NCI-H146 (cell line): ENCODE results near the gene ANKS1B.
"Not testable (repeated sequence)": the region's sequence is repeated elsewhere in the genome, so short reads cannot be mapped to it uniquely, and the experiment has no call there.

Experiments used
- DNase-seq: peaks from one replicate; lab custom pipeline; 2025; lab: John Stamatoyannopoulos, UW

ANKS1B gene

GRCh38 chr12:99374023-99374422 lies 610.7 kb downstream of the ANKS1B start:
- no peak for DNase-seq

GRCh38 chr12:99372257-99372920 lies 612.3 kb downstream of the ANKS1B start:
- no peak for DNase-seq

GRCh38 chr12:99370421-99371138 lies 614.2 kb downstream of the ANKS1B start:
- DNase-seq = no peak

DNA sequence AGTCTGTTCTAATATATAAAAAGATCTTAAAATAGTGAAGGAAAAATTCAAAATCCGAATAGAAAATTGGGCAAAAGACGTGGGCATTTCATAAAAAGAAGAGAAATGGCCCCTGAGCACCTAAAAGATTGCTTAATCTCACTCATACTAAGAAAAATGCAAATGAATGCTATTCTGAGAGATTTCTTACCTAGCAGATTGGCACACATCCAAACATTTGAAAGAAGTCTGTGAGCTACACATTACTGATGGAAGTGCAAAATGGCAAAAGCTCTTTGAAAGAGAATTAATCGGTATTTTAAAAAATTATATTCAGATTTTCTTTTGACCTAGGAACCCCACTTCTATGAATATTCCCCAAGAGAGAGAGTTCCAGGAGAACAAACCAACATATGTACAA lies 617.6 kb downstream of the ANKS1B start:
- DNase-seq = no peak

GRCh38 chr12:99352269-99352668 lies 632.5 kb downstream of the ANKS1B start:
- DNase-seq = no peak

GRCh38 chr12:99343960-99344359 lies 640.8 kb downstream of the ANKS1B start:
- DNase-seq = no peak

DNA sequence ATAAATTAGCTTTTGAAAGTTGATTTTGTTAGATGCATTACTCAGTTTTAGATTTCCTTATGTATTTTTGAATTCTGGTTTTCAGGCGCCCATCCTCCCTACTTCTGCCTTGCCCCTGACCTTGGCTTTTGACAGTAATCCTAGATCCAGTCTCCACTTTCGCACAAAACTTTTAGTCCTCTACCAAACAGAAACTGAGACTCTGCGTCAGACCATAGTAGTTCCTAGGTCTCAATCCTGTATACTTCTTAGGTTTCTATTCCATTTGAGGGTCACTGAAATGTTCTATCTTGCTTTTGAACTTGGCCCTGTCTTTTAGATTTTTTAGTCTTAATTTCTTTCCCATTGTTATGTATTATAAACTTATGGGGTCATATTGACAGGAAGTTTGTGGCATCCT lies 645.1 kb downstream of the ANKS1B start:
- no peak for DNase-seq

DNA sequence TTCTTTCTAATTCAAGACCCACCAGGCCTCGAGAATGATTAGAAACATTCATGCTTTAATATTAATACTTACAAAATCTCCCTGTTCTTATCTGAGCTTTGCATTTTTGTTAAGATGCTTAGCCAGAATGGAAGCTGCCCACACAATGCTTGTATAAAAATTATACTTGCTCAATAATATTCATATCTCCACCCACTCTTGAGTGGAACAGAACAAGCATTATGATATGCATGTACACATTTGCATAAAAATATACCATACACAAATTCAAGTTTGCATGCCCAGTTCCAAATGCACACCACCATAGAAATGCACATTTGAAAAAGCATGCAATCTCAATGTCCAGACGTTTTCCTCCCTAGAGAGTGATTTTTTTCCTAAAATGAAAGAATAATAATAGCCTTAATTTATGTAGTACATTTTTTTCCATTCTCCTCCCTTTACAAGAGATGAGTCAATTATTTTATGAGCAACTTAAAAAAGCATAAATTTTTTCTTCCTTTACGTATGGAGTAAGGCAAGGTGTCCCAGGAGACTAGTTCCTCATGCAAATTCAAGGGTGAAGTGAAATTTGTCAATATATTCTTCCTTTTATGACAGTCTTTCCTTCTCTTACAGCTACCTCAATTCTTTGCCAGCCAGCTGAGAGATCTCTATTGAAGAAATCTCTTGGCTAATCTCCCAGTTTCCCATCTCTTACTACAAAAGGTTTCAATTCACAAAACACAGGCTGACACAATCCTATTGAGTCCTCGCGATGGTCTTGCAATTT lies 650.3 kb downstream of the ANKS1B start:
- no peak for DNase-seq

GRCh38 chr12:99332936-99333591 lies 651.7 kb downstream of the ANKS1B start:
- DNase-seq = no peak

DNA sequence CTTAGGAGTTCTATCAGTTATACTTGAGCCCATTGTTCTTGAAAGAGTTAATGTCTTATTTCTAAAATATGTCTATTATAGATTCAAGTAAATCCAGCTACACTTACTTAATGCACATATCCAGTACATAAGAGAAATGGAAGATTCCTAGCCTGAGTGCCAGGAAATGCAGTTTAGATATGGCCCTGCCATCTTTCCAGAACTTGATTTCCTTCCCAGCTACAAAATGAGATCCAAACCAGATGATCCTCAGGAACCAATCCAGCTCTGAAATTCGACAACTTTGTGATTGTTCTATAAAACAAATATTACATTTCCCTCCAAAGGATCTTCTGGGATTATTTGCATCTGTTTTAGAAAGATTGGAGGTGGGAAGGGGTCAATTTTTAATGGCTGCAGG lies 654.5 kb downstream of the ANKS1B start:
- DNase-seq = no peak

- DNase-seq = not testable (repeated sequence)
Measured at GRCh38 chr12:99321210-99321609, 663.5 kb downstream of the ANKS1B start.

DNA sequence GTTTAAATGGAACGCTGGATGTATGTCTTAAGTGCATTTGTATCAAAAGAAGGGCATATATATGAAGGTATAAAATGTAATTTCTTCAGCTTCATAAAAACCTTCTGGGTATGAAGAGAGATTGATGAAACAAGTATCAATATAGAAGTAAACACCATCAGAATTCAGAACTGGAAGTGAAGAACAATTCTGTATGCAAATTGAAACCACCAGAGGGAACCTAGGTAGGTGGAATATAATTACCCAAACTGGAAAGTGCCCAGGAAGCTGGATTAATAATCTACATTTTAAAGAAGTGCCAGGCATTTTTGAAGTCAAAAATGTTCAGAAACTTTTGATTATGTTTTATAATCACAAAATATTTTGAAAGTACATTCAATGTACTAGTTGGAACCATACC lies 673.4 kb downstream of the ANKS1B start:
- DNase-seq = no peak

DNA sequence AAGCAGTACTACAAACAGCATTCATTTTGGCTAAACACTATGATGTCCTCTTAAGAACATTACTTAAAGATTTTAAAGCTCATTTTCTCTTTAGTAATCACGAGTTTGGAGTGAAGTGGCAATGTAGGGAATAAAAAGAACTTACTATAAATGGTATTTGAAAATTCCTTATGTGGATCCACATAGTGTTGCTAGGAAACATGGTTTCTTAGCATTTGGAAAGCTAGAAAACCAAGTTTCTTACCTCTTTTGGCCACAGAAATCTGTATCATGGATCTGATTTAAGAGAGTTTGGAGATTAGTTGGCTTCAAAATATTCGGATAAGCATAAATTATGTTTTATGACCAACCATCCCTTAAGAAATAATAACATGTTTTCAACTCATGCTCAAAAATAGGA lies 674.9 kb downstream of the ANKS1B start:
- no peak for DNase-seq

DNA sequence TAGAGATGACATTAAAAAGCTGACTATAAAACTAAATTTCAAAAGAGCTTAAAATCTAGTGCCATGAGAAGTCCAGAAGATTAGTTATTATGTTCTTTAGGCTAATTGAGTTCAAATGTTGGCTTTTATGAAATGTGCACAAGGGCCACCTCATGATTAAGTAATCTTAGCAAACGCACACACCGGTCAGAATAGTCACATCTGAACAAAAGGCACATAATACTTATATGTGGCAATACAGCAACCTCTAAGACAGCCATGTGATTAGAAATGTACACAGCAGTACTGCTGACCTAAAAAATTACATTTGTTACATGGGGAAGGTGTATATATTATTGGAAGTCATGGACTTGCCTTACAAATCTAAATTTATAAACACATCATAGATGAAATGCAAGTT lies 681.9 kb downstream of the ANKS1B start:
- DNase-seq = no peak

- no peak for DNase-seq
Measured at GRCh38 chr12:99287136-99287535, 697.6 kb downstream of the ANKS1B start.

DNA sequence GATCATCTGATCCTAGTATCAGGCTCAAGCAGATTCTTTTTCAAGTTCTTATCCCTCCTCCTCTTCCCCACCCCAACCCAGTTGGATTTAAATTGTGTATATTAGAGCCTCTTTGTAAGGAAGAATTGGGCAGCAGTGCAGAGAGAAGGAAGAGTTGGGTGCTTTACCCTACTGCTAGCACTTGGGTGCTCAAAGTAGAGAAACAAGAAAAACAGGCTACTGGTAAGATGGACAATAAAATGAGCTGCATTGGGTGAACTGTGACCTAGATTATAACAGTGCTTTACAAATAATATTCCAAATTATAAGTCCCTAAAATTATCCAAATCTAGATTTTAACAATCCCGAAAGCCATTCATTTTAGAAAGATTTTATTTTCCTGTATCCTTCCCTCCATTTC lies 700.6 kb downstream of the ANKS1B start:
- no peak for DNase-seq

DNA sequence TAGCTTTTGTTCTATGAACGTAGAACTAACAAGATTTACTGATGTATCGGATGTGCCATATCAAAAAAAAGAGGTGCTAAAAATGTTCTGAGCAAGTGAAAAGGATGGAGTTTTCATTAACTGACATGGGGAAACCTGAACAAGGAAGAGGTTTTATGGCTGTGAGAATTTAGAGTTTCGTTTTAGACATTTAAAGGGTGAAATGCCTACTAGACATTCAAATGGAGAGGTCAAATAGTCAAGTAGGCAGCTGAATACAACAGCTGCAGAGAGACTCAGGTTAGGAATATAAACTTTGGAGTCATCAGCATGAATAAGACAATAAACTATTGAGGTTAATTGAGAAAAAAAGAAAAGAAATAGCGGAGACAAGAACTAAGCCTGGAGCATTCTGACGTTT lies 702.1 kb downstream of the ANKS1B start:
- no peak for DNase-seq

DNA sequence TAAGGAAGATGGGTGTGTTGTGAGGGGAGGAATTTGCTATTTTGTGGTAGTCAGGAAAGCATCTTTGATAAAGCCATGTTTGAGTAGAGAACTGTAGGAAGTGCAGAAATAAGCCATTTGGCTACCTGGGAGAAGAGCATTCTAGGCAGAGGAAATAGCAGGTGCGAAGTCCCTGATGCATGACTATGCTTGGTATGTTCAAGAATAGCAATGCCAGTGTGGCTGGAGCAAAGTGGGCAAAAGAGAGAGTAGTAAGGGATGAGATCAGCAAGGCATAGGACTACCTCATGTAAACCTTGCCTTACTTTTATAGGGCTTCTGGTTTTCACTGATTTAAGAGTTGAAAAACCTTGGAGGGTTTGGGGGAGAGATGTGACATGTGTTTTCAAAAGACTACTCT lies 702.6 kb downstream of the ANKS1B start:
- DNase-seq = no peak

- DNase-seq = no peak
Measured at GRCh38 chr12:99281277-99281676, 703.5 kb downstream of the ANKS1B start.

DNA sequence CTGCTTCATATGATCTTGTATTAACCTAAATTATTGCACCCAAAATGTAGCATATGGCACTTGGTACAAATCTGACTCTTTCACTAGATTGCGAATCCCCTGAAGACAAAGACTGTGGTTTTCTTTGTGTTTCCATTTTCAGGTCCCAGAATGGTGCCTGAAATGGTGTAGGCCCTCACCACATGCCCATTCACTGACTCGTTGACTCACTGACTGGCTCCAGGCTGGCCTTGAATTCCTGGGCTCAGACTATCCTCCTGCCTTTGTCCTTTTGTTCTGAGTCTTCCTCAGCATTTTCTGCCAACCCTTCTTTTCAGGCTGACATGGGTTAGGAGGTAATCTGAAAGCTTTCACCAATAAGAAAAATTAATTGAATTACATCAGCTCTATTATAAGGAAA lies 705.8 kb downstream of the ANKS1B start:
- DNase-seq = no peak

GRCh38 chr12:99277591-99278379 lies 707.0 kb downstream of the ANKS1B start:
- DNase-seq = no peak

GRCh38 chr12:99271071-99271470 lies 713.7 kb downstream of the ANKS1B start:
- no peak for DNase-seq
